OCI-LY7 (cell line): Measurements from ENCODE around the gene SYNM.

Source experiments
- EZH2phosphoT487 ChIP-seq: fragments of 200-600 bp; sonication (generic); IDR thresholded peaks from 2 replicates; pipeline ENCODE4 v1.6.1; 2018; ENCODE audit warnings: low read depth, borderline replicate concordance, mild to moderate bottlenecking, mixed run types, antibody characterized with exemption, low read length, moderate library complexity, mixed read lengths
- TF ChIP-seq, protein P1 (sequence below): fragments of 200-600 bp; sonication (generic); conservative IDR thresholded peaks from 2 replicates; pipeline ENCODE4 v1.5.1; 2014; ENCODE audit warnings: mild to moderate bottlenecking, antibody characterized with exemption, low read length, moderate library complexity, mixed read lengths

DNA sequence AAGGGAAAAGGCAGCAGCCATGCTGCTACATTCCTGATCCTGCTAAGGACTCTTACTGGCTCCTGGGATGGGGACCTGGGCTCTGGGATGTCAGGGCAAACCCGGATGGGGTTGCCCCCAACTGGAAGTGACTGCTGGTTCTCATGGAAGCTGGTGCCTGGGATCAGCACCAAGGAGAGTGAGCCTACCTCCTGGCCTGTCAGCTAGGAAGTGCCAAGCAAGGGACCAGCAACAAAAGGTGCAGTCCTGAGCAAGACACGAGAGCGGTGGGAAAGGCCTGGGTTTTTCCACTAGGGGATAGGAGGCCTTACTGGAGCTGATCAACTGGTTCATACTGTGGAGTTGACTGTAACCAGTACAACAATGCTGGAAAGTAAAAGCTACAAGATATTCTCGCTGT, 47.9 kb upstream of the SYNM start:
- TF ChIP-seq, protein P1, sequence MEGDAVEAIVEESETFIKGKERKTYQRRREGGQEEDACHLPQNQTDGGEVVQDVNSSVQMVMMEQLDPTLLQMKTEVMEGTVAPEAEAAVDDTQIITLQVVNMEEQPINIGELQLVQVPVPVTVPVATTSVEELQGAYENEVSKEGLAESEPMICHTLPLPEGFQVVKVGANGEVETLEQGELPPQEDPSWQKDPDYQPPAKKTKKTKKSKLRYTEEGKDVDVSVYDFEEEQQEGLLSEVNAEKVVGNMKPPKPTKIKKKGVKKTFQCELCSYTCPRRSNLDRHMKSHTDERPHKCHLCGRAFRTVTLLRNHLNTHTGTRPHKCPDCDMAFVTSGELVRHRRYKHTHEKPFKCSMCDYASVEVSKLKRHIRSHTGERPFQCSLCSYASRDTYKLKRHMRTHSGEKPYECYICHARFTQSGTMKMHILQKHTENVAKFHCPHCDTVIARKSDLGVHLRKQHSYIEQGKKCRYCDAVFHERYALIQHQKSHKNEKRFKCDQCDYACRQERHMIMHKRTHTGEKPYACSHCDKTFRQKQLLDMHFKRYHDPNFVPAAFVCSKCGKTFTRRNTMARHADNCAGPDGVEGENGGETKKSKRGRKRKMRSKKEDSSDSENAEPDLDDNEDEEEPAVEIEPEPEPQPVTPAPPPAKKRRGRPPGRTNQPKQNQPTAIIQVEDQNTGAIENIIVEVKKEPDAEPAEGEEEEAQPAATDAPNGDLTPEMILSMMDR, result no peak
- TF ChIP-seq EZH2phosphoT487, result no peak
